Activated CD4-positive, alpha-beta T cell treated with anti-CD3 and anti-CD28 coated beads, Interleukin-2, amount 50 U/mL, for 24 hours (primary cell): ENCODE results near the gene RBM4.
A peak's percentile ranks its signal among the peaks of the same experiment; 100 is the strongest.
"Not testable (repeated sequence)": the region's sequence is repeated elsewhere in the genome, so short reads cannot be mapped to it uniquely, and the experiment has no call there.

Experiments
- DNase-seq, 2 donors: peaks; one replicate each; pipeline ENCODE4 v3.0.0-alpha.2; 2020; ENCODE audit warnings: low read depth in 1 of 2, low spot score in 1 of 2

Gene RBM4

GRCh38 chr11:66638177-66639065 is at the start of gene RBM4:
Gene RBM4 (plus strand): TSS chr11:66638703. CDS start chr11:66639712, 1,009 bp downstream.
- peak; percentile 76 to 98 for DNase-seq

DNA sequence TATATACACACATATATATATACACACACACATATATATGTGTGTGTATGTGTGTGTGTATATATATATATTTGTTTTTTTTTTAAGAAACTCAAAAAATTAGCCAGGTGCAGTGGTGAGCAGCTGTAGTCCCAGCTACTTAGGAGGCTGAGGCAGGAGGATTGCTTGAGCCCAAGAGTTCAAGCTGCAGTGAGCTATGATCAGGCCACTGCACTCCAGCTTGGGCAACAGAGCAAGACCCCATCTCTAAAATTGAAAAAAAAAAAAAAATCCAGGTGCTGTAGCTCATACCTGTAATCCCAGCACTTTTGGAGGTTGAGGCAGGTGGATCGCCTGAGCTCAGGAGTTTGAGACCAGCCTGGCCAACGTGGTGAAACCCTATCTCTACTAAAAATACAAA is 49.2 kb upstream of the RBM4 start:
- DNase-seq = not testable (repeated sequence)

DNA sequence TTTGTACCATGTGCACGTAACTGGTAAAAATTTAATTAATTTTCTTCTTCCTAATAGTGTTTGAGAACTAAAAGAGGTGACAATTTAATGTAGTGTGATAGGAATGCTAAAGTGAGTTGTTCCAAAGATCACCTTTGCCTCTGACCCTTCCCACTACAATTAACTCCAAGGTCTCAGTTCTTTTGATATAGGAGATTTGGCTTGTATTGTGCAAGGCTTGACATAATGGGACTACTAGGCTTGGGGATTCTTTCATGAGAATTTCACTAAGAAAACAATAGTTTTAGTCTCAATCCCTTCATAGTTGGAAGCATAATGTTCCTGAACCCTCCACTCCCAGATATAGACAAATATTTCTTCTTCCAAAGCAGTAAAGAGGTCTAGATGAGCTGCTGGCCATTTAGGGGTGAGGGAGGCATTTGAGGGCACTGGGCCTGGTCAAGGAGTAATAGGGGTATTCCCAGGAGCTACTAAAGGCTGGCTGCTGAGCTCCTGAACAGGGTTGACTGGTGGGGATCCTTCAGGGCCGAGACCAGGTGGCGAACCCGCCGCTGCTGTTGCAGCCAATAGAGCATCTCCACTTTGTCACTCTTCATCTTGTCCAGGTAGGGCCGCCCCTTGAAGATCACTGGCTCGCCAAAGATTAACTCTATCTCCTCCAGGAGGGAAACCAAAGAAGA is 48.4 kb upstream of the RBM4 start:
- DNase-seq = no peak

GRCh38 chr11:66591175-66591574 is 47.3 kb upstream of the RBM4 start:
- DNase-seq = no peak

DNA sequence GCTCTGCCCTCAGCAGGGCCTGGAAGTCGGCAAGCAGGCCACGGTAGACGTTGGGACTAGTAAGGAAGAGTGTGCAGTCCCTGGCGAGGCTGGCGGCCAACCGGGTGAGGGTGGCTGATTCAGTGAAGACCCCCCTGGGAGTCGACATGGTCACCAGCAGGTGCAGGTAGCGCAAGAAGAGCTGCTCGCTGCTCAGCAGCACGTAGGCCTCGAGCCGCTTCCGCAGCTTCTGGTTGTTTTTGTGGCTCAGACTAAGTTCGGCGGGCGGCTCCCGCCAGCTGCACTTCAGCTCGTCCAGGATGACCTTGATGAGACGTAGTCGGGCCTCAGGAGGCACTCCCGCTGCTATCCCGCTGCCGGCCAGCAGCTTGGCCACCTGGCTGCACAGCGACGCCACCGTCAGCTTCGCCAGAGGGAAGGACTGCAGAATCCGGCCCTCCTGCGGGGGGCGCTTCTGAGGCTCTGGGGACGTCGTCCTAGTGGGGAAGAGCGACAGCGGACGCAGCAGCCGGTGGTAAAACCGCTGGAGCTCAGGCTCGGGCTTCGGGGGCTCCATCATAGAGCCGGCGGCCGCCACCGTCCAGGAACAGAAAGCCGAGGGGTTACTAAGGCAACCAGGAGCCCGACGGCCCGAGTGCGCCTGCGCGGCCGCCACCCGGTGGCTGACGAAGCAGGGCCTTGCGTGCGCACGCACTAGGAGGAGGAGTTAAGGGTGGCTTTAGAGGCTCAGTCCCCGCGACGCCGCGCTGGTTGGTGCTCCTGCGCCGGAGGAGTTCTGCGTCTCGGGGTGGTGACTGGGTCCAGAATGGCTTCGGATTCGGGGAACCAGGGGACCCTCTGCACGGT is 45.8 kb upstream of the RBM4 start, which contains the start of the genes CCDC87 and CCS:
Gene CCDC87 (minus strand): TSS at position 607 of the 846 bp plus-strand sequence. CDS start 48 bp downstream, at position 559.
Gene CCS (plus strand): TSS at position 729 of the 846 bp plus-strand sequence. CDS start 77 bp downstream, at position 806.
- DNase-seq = peak; percentile 95

GRCh38 chr11:66593303-66593635 is 45.2 kb upstream of the RBM4 start:
- no peak for DNase-seq

GRCh38 chr11:66593650-66594049 is 44.9 kb upstream of the RBM4 start:
- DNase-seq = no peak

DNA sequence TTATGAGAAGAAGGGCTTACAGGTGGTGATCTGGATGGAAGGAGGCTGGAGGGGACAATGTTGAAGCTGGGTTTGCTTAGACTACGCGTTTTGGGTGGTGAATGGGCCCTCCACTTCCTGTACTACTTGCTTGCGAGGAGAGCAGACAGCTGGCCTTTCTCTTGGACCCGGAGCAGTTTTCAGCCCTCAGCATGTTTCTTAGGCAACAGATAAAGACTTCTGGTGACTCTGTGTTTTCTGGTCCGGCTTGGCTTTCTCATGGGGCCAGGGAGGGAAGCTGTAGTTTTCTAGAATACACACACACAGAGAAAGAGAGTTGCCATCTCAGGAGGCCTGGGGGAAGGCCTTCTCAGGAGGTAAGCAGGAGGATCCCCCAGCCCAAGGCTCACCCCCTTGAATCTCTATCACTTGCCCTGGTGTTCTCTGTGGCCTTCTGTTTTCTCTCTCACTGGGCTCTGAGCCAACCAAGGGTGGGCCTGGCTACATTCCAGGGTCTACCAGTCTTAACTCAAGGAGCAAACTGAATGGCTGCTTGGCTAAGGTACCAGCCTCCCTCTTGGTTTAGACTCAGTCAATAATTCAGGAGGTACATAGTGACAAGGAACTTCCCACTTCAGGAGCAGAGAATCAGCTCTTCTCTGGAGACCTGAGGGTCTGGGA is 43.1 kb upstream of the RBM4 start:
- no peak for DNase-seq

GRCh38 chr11:66598993-66599392 is 39.5 kb upstream of the RBM4 start:
- no peak for DNase-seq

DNA sequence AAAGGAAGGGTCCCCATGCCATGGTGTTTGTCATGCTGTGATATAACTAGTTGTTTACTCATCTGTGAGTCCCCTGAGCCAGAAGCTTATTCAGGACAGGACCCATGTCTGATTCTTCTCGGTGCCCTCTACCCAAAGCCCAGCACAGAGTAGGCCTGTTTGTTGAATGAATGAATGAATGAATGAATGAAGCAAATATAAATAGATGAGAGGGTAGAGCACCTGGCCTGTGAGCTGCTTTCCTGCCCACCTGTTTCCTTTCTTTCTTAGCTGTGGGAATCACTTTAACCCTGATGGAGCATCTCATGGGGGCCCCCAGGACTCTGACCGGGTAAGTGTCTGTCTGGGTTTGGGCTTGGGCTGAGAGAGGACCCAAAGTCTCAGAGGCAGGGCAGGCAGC is 38.3 kb upstream of the RBM4 start:
- DNase-seq = no peak

GRCh38 chr11:66600631-66601233 is 37.8 kb upstream of the RBM4 start:
- DNase-seq = no peak

- DNase-seq = no peak
Observed at GRCh38 chr11:66603072-66603471, 35.4 kb upstream of the RBM4 start.

DNA sequence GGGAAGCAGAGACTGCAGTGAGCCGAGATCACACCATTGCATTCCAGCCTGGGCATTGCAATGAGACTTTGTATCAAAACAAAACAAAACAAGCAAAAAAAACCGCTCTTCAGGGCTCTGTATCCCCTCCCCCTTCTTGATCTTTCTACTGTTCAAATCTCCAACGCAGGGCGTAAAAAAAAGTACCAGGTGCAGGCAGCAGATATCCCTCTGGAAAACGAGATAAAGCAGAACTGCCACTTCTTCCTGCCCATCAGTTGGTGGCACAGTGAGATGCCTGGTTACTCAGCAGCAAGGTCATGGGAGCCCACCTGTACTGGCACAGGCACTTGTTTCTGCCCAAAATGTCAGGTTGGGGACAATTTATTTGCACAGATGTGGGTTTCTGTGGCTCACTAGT is 34.3 kb upstream of the RBM4 start:
- no peak for DNase-seq

DNA sequence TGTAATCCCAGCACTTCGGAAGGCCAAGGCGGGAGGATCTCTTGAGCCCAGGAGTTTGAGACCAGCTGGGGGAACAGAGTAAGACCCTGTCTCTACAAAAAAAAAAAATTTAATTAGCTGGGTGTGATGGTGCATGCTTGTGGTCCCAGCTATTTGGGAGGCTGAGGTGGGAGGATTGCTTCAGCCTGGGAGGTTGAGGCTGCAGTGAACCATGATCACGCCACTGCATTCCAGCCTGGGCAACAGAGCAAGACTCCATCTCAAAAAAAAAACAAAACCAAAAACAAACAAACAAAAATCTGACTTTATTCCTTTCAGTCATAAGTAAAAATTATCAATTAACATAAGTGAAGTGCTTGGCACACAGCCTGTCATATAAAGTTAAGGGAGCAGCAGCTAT is 31.9 kb upstream of the RBM4 start:
- not testable (repeated sequence) for DNase-seq

GRCh38 chr11:66607126-66607834 is 31.2 kb upstream of the RBM4 start:
- DNase-seq = no peak

GRCh38 chr11:66609721-66610617 is 28.5 kb upstream of the RBM4 start:
- DNase-seq = no peak

DNA sequence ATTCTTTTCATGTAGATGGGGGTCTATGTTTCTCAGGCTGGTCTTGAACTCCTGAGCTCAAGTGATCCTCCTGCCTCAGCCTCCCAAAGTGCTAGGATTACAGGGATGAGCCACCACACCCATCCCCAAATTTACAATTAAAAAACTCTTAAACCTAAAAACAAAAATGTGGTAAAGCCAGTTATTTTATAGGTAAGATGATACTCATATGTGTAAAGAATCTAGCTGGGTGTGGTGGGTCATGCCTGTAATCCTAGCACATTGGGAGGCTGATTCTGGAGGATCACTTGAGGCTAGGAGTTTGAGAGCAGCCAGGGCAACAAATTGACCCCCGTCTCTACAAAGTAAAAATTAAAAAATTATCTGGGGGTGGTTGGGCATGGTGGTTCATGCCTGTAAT is 26.0 kb upstream of the RBM4 start:
- DNase-seq = no peak

DNA sequence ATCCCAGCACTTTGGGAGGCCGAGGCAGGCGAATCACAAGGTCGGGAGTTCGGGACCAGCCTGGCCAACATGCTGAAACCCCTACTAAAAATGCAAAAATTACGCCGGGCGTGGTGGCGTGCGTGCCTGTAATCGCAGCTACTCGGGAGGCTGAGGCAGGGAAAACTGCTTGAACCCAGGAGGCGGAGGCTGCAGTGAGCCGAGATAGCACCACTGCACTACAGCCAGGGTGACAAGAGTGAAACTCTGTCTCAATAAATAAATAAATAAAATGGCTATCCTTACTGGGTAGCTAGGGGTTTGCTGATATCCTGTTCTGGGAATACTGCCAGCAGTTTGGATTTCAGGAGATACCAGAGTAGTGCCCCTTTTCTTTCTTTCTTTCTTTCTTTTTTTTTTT is 24.4 kb upstream of the RBM4 start:
- DNase-seq = no peak
